HepG2 (cell line): ENCODE measurements around the gene SMIM12. TPM values are rescaled to one million over a fixed set of nuclear protein-coding genes. Genes with fewer than 3 reads are reported as not detected.

Experiments used
- ATAC-seq: fragments of 200-7000 bp; cut with Tn5 transposase; 3 replicates; pipeline ENCODE4 v1.9.1; 2020; ENCODE audit warnings: mild to moderate bottlenecking, moderate library complexity
- BruUV-seq: library from RNA; stranded (reverse); fragments of 400-500 nt; replicated peaks from 2 replicates; lab custom pipeline; 2021; lab: Mats Ljungman, UMichigan
- CTCF ChIA-PET: fragments of 300-600 bp; formaldehyde crosslinking; extraction: SDS; loops from one replicate; lab custom pipeline; 2021; ENCODE audit warnings: low total read pairs, inconsistent platforms, low intra/inter-chr PET ratio; lab: Yijun Ruan, JAX
- POLR2A ChIA-PET: fragments of 350-600 bp; sonication (Branson Sonifier 250); formaldehyde crosslinking; loops from one replicate; lab custom pipeline; 2020; ENCODE audit warnings: antibody characterized with exemption, inconsistent platforms; lab: Yijun Ruan, JAX
- DNase-seq: peaks from one replicate; pipeline ENCODE4 v3.0.0-alpha.2; 2015; ENCODE audit warnings: low spot score
- FAIRE-seq: peaks from 3 replicates; lab custom pipeline; 2011; peaks lifted over from hg19 to GRCh38; lab: Jason Lieb, UNC
- H2AFZ ChIP-seq: one replicate; pipeline ENCODE4 v1.6.1; 2011; ENCODE audit warnings: low read length, inconsistent platforms
- H3K27ac ChIP-seq: fragments of 300-600 bp; 3 replicates; pipeline ENCODE4 v1.8.0; 2011; ENCODE audit warnings: mixed run types, mild to moderate bottlenecking, mixed read lengths, low read length, inconsistent platforms; ENCODE audit not compliant: insufficient read depth; ENCODE audit errors: extremely low read length
- H3K27me3 ChIP-seq, 2 experiments: fragments of 200-600 bp in 1 of 2; 2 replicates in 1 of 2; 3 replicates in 1 of 2; pipeline versions ENCODE4 v1.6.0 to v1.8.0; 2011; ENCODE audit warnings: low read length in 2 of 2, mild to moderate bottlenecking in 2 of 2, moderate library complexity in 2 of 2, inconsistent platforms in 1 of 2; ENCODE audit not compliant: insufficient read depth in 2 of 2, control insufficient read depth in 1 of 2
- H3K36me3 ChIP-seq, 2 experiments: fragments of 200-600 bp in 1 of 2; replicated peaks in 1 of 2; 2 replicates in 1 of 2; 3 replicates in 1 of 2; pipeline versions ENCODE4 v1.5.1 to v1.8.0; 2011; ENCODE audit warnings: low read length in 2 of 2, inconsistent platforms in 1 of 2; ENCODE audit not compliant: insufficient read depth in 2 of 2, control insufficient read depth in 1 of 2
- H3K4me1 ChIP-seq: 2 replicates; pipeline ENCODE4 v1.5.1; 2012; ENCODE audit warnings: low read length, inconsistent platforms; ENCODE audit not compliant: insufficient read depth
- H3K4me2 ChIP-seq: 2 replicates; pipeline ENCODE4 v1.6.0; 2011; ENCODE audit warnings: low read depth, low read length, inconsistent platforms
- H3K4me3 ChIP-seq, 3 experiments: fragments of 200-600 bp in 1 of 3; sonication (generic), shearing (Covaris generic) in 1 of 3; replicated peaks in 1 of 3; 2 replicates each; pipeline ENCODE4 v1.5.1; 2011 to 2016; ENCODE audit warnings: low read length in 3 of 3, inconsistent platforms in 2 of 3, low read depth in 2 of 3, mild to moderate bottlenecking in 2 of 3, control low read depth in 1 of 3, mixed read lengths in 1 of 3; ENCODE audit not compliant: insufficient read depth in 1 of 3
- H3K79me2 ChIP-seq: one replicate; pipeline ENCODE4 v1.6.1; 2011; ENCODE audit warnings: low read length, inconsistent platforms; ENCODE audit not compliant: insufficient read depth
- H3K9ac ChIP-seq: 2 replicates; pipeline ENCODE4 v1.6.0; 2011; ENCODE audit warnings: mild to moderate bottlenecking, low read depth, low read length, inconsistent platforms; ENCODE audit not compliant: insufficient read depth
- H3K9me3 ChIP-seq: 2 replicates; pipeline ENCODE4 v1.5.1; 2012; ENCODE audit warnings: mild to moderate bottlenecking, low read length
- H4K20me1 ChIP-seq: 2 replicates; pipeline ENCODE4 v1.6.0; 2011; ENCODE audit warnings: inconsistent platforms, mild to moderate bottlenecking, low read length, moderate library complexity; ENCODE audit not compliant: insufficient read depth
- BRF2 ChIP-seq: sonication (generic); formaldehyde crosslinking; IDR thresholded peaks from 2 replicates; pipeline ENCODE4 v1.8.1; 2022; ENCODE audit warnings: mild to moderate bottlenecking, missing genetic modification reagents
- CHCHD3 ChIP-seq: sonication (generic); formaldehyde crosslinking; IDR thresholded peaks from 2 replicates; pipeline ENCODE4 v1.8.0; 2022; ENCODE audit warnings: mild to moderate bottlenecking, missing genetic modification reagents, moderate library complexity
- HNRNPUL1 ChIP-seq: fragments of 200-400 bp; formaldehyde crosslinking; IDR thresholded peaks from 2 replicates; pipeline ENCODE4 v1.6.1; 2017; ENCODE audit warnings: low read depth, mild to moderate bottlenecking, low read length, moderate library complexity
- LRRFIP1 ChIP-seq: sonication (generic); formaldehyde crosslinking; conservative IDR thresholded peaks from 2 replicates; pipeline ENCODE4 v1.4.0; 2020; ENCODE audit warnings: missing genetic modification reagents
- RFX3 ChIP-seq: IDR thresholded peaks from 2 replicates; pipeline ENCODE4 v1.6.1; 2016; ENCODE audit warnings: missing biosample characterization, missing genetic modification reagents
- SIX1 ChIP-seq: sonication (generic); formaldehyde crosslinking; IDR thresholded peaks from 2 replicates; pipeline ENCODE4 v1.4.0; 2020; ENCODE audit warnings: missing genetic modification reagents, borderline replicate concordance
- TEF ChIP-seq: sonication (generic); formaldehyde crosslinking; IDR thresholded peaks from 2 replicates; pipeline ENCODE4 v1.5.0; 2020; ENCODE audit warnings: missing genetic modification reagents
- ZNF121 ChIP-seq: sonication (generic); formaldehyde crosslinking; IDR thresholded peaks from 2 replicates; pipeline ENCODE4 v1.5.0; 2020; ENCODE audit warnings: mild to moderate bottlenecking, missing genetic modification reagents
- ZNF280D ChIP-seq: sonication (generic); formaldehyde crosslinking; IDR thresholded peaks from 2 replicates; pipeline ENCODE4 v1.5.1; 2020; ENCODE audit warnings: mild to moderate bottlenecking, missing genetic modification reagents
- ZNF382 ChIP-seq: sonication (generic); formaldehyde crosslinking; IDR thresholded peaks from 2 replicates; pipeline ENCODE4 v1.5.0; 2020; ENCODE audit warnings: missing genetic modification reagents, mild to moderate bottlenecking, borderline replicate concordance
- ZNF512 ChIP-seq: sonication (generic); formaldehyde crosslinking; IDR thresholded peaks from 2 replicates; pipeline ENCODE4 v1.4.0; 2020; ENCODE audit warnings: mild to moderate bottlenecking, missing genetic modification reagents
- WGBS: methylation state at CpG from one replicate; pipeline ENCODE4 v1.1.6; 2017; ENCODE audit warnings: low lambda C conversion rate; 5-methylcytosine and 5-hydroxymethylcytosine counted together
- in situ Hi-C: cut with HindIII; loops from 2 replicates; pipeline ENCODE4 v1.10.0; 2017; ENCODE audit warnings: low pct_unique_long_range_greater_than_20kb; ENCODE audit not compliant: extremely low pct_ligation_motif_present
- intact Hi-C: fragments of 100-400 bp; cut with micrococcal nuclease; formaldehyde crosslinking; loops from one replicate; pipeline ENCODE4 v1.10.0; 2022; ENCODE audit not compliant: unreplicated experiment
- polyA plus RNA-seq, 8 experiments: library from polyadenylated mRNA; depleted of rRNA in 3 of 8; stranded (reverse) in 7 of 8; unstranded in 1 of 8; fragments of >200 nt; fragmentation: Illumina TruSeq in 4 of 8; extraction: Trizol in 4 of 8; gene quantifications; 2 replicates each; pipeline versions ENCODE4 v1.2.1 to v1.2.3, GENCODE V29; 2011 to 2016; ENCODE audit warnings: low read depth in 4 of 8, missing spikeins in 1 of 8, mixed read lengths in 1 of 8; ENCODE audit not compliant: insufficient read depth in 1 of 8
- total RNA-seq, 5 experiments: library from RNA; depleted of rRNA; stranded (reverse); fragments of >200 nt; fragmentation: Illumina TruSeq; extraction: Trizol; gene quantifications; 2 replicates each; pipeline ENCODE4 v1.2.3, GENCODE V29; 2016; ENCODE audit warnings: low read depth in 1 of 5

The SMIM12 gene
- total and polyA plus RNA-seq, 2 of the 13 experiments (the other 11 are each of a cell fraction or from before 2014, with no cell fraction given), result 20.1 to 41.3 TPM

GRCh38 chr1:34828611-34829010 lies 30.9 kb downstream of the SMIM12 start:
- H3K4me2 ChIP-seq, result no peak overlapping the region
- BruUV-seq, result no TSS peak
- no peaks in the 10 kb centered on the region for H3K79me2 ChIP-seq
- no peaks in the 10 kb centered on the region for H3K36me3 ChIP-seq
- no peak overlapping the region for H3K9ac ChIP-seq
- no peak overlapping the region for H3K27ac ChIP-seq
- no peak for FAIRE-seq
- no peaks in the 10 kb centered on the region; a peak in 2 of 5 replicates for H3K27me3 ChIP-seq
- ATAC-seq, result no peak
- no peaks in the 10 kb centered on the region for H3K9me3 ChIP-seq
- CTCF ChIA-PET, result no interaction called here
- H3K4me1 ChIP-seq, result peaks cover 31% of the 10 kb centered on the region
- no peak overlapping the region for H3K4me3 ChIP-seq
- POLR2A ChIA-PET, result no interaction called here
- DNase-seq, result no peak
- WGBS, result 6% methylated on average over 2 of the region's 2 CpGs
- in situ Hi-C loops (no loop called here), intact Hi-C loops (no loop called here)
- TF ChIP-seq ZNF280D (no peak), SIX1 (CRISPR knock-in tag) (no peak), ZNF512 (CRISPR knock-in tag) (no peak), ZNF121 (CRISPR knock-in tag) (no peak), HNRNPUL1 (no peak), CHCHD3 (CRISPR knock-in tag) (no peak), BRF2 (no peak), ZNF382 (CRISPR knock-in tag) (no peak), TEF (no peak), LRRFIP1 (no peak), RFX3 (CRISPR knock-in tag) (no peak)
- no peak overlapping the region for H2AFZ ChIP-seq
- H4K20me1 ChIP-seq, result no peaks in the 10 kb centered on the region
